Sigmoid colon (tissue), 7 donors: ENCODE measurements around the gene HOXB4. TPM values are rescaled to one million over a fixed set of nuclear protein-coding genes. Genes with fewer than 3 reads are reported as not detected.

Experiments used
- DNase-seq: peaks from one replicate; pipeline ENCODE4 v3.0.0-alpha.2; 2019
- H3K27ac ChIP-seq, 4 donors: fragments of 200-600 bp; sonication (generic); one replicate each; pipeline ENCODE4 v1.5.1; 2016 to 2019; ENCODE audit warnings: mild to moderate bottlenecking in 1 of 4
- H3K27me3 ChIP-seq, 3 donors: fragments of 200-600 bp; sonication (generic); one replicate each; pipeline ENCODE4 v1.5.1; 2019; ENCODE audit warnings: mild to moderate bottlenecking in 1 of 3
- H3K36me3 ChIP-seq, 4 donors: fragments of 200-600 bp; sonication (generic); one replicate each; pipeline ENCODE4 v1.5.1; 2016 to 2019
- H3K4me1 ChIP-seq, 4 donors: fragments of 200-600 bp; sonication (generic); one replicate each; pipeline ENCODE4 v1.5.1; 2017 to 2019
- H3K4me3 ChIP-seq, 4 donors: fragments of 200-600 bp; sonication (generic); one replicate each; pipeline ENCODE4 v1.5.1; 2017 to 2019; ENCODE audit warnings: mild to moderate bottlenecking in 2 of 4, moderate library complexity in 1 of 4
- H3K9me3 ChIP-seq, 4 donors: fragments of 200-600 bp in 3 of 4; sonication (generic) in 3 of 4; one replicate each; pipeline versions ENCODE4 v1.5.1 to v1.6.1; 2013 to 2019
- EP300 ChIP-seq, 4 donors: sonication (generic); formaldehyde crosslinking; IDR thresholded peaks; one replicate each; pipeline ENCODE4 v1.6.1; 2017; ENCODE audit warnings: antibody characterized with exemption in 4 of 4
- POLR2A ChIP-seq, 2 donors: fragments of 450-650 bp; IDR thresholded peaks; one replicate each; pipeline ENCODE4 v1.6.1; 2016; ENCODE audit warnings: antibody characterized with exemption in 2 of 2, mild to moderate bottlenecking in 2 of 2, moderate library complexity in 2 of 2
- POLR2AphosphoS5 ChIP-seq, 4 donors: sonication (generic); formaldehyde crosslinking; IDR thresholded peaks; one replicate each; pipeline ENCODE4 v1.6.1; 2017; ENCODE audit warnings: antibody characterized with exemption in 4 of 4
- WGBS, 2 donors: extraction: QIAGEN DNeasy Blood & Tissue Kit; methylation state at CpG; one replicate each; pipeline ENCODE4 v1.1.7; 2013; 5-methylcytosine and 5-hydroxymethylcytosine counted together
- intact Hi-C: fragments of 100-400 bp; cut with DNase I; formaldehyde crosslinking; loops from one replicate; pipeline ENCODE4 v1.15.1; 2023
- polyA plus RNA-seq, 3 donors: library from polyadenylated mRNA; stranded (reverse); fragments of 200-250 nt; gene quantifications; one replicate each; pipeline ENCODE4 v1.2.3, GENCODE V29; 2013
- total RNA-seq, 4 donors: library from RNA; depleted of rRNA; stranded (reverse); fragments of >200 nt; gene quantifications; one replicate each; pipeline ENCODE4 v1.1.0, GENCODE V29; 2016
- TF ChIP-seq, protein P1 (sequence below), 4 experiments: fragments of 450-650 bp in 3 of 4; fragments of 200-600 bp in 1 of 4; IDR thresholded peaks; one replicate each; pipeline ENCODE4 v1.5.1; 2016 to 2019; ENCODE audit warnings: antibody characterized with exemption in 4 of 4, mild to moderate bottlenecking in 3 of 4, moderate library complexity in 2 of 4
- donor health status: healthy with polysubstance abuse.
- donor health status: Bipolar disorder and iron deficiency.
- donor health status: healthy.

HOXB4 gene
- total and polyA plus RNA-seq, 7 donors, result 0.23 to 8.3 (median 4.6) TPM

DNA sequence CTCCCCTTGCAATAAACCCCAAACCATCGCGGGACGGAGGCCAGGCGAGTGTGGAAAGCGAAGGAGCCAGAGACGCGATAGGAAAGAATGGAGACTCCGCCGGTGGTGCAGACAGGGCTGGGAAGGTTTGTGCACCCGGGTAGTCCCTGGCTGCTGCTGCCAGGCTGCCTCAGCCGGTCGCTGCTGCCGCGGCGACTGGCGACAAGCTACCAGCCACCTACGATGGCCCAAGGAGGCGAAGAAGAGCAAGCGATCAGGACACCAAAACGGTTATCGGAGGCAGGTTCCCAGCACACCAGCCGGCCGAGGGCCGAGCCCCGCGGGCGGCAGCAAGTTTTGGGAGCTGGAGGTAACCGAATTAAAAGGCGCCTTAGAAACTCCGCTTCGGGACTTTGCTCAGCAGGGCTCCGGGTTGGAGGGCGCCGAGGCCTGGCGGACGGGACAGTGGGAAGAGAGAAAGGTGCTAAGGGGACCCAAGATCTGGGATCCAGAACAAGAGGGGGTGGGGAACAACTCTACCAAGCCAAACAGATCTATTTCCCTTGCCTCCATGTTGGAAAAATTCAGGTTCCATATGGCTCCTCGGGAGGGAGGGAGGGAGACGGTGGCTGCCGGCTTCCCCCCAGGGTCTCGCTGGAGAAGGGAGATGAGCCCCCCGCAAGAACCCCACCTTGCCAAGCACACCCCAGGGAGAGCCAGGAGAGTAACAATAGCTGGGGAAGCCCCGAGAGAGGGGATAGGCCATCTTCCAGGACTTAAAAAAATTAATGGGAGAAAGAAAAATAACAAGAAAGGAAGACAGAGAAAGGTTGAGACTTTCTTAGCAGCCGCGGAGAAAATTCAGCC is 23.5 kb downstream of the HOXB4 start:
- peaks cover 0 to 98% (median 89%) of the 10 kb centered on the region in 4 donors for H3K4me1 ChIP-seq
- H3K4me3 ChIP-seq, result peak overlapping the region; percentile 41 to 52 (median 50)
- intact Hi-C loops, result no loop called here
- WGBS, 2 donors, result 74 to 84% methylated on average over 44 of the region's 44 CpGs
- no peaks in the 10 kb centered on the region for H3K9me3 ChIP-seq
- TF ChIP-seq POLR2AphosphoS5 (IDR thresholded peaks at IDR 0.05) (no peak), EP300 (IDR thresholded peaks at IDR 0.05) (no peak), POLR2A (IDR thresholded peaks at IDR 0.05) (no peak)
- TF ChIP-seq, protein P1, sequence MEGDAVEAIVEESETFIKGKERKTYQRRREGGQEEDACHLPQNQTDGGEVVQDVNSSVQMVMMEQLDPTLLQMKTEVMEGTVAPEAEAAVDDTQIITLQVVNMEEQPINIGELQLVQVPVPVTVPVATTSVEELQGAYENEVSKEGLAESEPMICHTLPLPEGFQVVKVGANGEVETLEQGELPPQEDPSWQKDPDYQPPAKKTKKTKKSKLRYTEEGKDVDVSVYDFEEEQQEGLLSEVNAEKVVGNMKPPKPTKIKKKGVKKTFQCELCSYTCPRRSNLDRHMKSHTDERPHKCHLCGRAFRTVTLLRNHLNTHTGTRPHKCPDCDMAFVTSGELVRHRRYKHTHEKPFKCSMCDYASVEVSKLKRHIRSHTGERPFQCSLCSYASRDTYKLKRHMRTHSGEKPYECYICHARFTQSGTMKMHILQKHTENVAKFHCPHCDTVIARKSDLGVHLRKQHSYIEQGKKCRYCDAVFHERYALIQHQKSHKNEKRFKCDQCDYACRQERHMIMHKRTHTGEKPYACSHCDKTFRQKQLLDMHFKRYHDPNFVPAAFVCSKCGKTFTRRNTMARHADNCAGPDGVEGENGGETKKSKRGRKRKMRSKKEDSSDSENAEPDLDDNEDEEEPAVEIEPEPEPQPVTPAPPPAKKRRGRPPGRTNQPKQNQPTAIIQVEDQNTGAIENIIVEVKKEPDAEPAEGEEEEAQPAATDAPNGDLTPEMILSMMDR (IDR thresholded peaks at IDR 0.05), result no peak
- no peaks in the 10 kb centered on the region for H3K27me3 ChIP-seq
- peak; percentile 71 for DNase-seq
- H3K27ac ChIP-seq, result peak overlapping the region; percentile 94 to 99 (median 96)
- H3K36me3 ChIP-seq, result peaks cover 0 to 10% (median 3%) of the 10 kb centered on the region in 4 donors

DNA sequence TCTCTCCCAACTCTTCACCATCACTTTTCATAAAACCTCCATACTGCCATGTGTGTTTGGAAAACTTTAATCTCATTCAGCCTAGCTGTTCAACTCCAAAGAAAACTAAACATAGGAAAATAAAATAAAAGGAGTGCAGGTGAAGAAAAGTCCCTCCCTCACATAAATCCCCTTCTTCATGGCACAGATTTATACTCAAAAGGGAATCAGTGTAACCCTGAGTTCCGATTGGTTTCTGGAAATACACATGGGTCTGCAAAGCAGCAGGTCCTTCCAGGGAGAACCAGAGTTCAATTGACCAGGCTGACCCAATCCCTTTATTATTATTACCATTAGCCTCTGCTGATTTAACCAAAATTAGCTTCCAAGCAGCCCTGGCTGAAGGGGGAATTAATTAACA is 24.3 kb downstream of the HOXB4 start:
- H3K36me3 ChIP-seq, result peaks cover 0 to 10% (median 3%) of the 10 kb centered on the region in 4 donors
- no peak for DNase-seq
- no peaks in the 10 kb centered on the region for H3K9me3 ChIP-seq
- H3K4me3 ChIP-seq, result peak overlapping the region; percentile 41 to 52 (median 50)
- TF ChIP-seq POLR2AphosphoS5 (IDR thresholded peaks at IDR 0.05) (no peak), POLR2A (IDR thresholded peaks at IDR 0.05) (no peak), EP300 (IDR thresholded peaks at IDR 0.05) (no peak)
- TF ChIP-seq, protein P1 (IDR thresholded peaks at IDR 0.05), result no peak
- H3K27me3 ChIP-seq, result no peaks in the 10 kb centered on the region
- peaks cover 0 to 98% (median 88%) of the 10 kb centered on the region in 4 donors for H3K4me1 ChIP-seq
- peak overlapping the region; percentile 94 to 99 (median 96) for H3K27ac ChIP-seq
- intact Hi-C loops, result no loop called here
- 75 to 89% methylated on average over 1 of the region's 1 CpG for WGBS, 2 donors

DNA sequence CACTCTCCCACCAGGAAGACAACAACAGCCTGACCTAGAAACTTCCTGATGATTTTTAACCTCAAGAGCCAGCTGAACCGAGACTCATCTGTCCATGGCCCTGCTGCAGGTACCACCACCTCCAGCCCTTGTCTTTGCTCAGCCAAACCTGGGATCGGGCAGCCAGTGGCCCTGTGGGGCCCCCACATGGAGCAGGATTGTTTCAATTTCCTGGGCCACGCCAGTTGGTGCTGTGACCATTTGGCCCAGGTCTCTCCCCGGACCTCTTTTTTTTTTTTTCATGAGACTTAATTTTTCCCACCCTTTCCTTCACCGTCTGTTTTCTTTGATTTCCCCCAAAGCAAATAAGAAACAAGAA is 25.0 kb downstream of the HOXB4 start:
- 79 to 85% methylated on average over 5 of the region's 5 CpGs for WGBS, 2 donors
- Histone ChIP-seq H3K36me3 (peaks cover 0 to 10% (median 3%) of the 10 kb centered on the region in 4 donors), H3K27ac (peak overlapping the region; percentile 94 to 99 (median 96)), H3K9me3 (no peaks in the 10 kb centered on the region), H3K4me1 (peaks cover 0 to 97% (median 88%) of the 10 kb centered on the region in 4 donors), H3K4me3 (peak overlapping the region; percentile 7 to 49 (median 36)), H3K27me3 (no peaks in the 10 kb centered on the region)
- intact Hi-C loops, result no loop called here
- peak; percentile 68 for DNase-seq
- TF ChIP-seq POLR2A (IDR thresholded peaks at IDR 0.05), result no peak
- TF ChIP-seq POLR2AphosphoS5 (IDR thresholded peaks at IDR 0.05), result no peak
- TF ChIP-seq EP300 (IDR thresholded peaks at IDR 0.05), result no peak
- TF ChIP-seq, protein P1 (IDR thresholded peaks at IDR 0.05), result no peak

DNA sequence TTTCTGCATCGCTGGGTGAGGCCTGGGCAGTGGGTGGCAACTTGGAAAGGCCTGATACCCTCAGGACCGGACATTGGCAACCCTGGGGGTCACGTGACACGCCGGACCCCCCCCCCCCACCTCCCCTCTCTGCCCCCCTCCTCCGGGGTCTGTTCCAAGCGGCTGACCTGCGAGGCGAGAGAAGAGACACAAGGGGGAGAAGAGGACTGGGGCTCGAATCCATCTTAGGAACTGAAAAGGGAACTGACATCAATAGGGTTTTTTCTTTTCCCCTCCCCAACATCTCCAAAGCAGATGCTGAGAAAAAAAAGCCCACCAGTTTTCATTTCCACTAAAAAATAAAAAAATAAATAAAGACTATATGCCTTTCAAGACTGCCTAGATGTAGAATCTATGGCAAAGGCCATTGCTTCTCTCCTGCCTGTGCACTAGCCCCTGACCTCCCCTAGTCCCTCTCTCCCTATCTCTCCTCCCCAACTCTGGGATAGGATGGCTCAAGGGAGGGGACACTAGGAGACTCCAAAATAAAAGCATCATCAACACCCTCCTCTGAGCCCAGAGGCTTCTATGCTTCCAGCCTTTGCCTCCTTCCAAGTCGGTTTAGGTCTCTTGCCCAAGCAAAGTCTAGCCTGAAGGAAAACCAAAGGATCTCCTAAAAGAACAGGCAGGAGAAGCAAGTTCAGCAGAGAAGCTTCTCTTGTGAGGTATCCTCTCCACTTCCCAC is 25.5 kb downstream of the HOXB4 start:
- intact Hi-C loops, result no loop called here
- TF ChIP-seq POLR2A (IDR thresholded peaks at IDR 0.05), result peak; percentile 30 to 48
- peak; percentile 60 to 78 (median 70) for TF ChIP-seq POLR2AphosphoS5 (IDR thresholded peaks at IDR 0.05)
- TF ChIP-seq, protein P1 (IDR thresholded peaks at IDR 0.05), result no peak
- peaks cover 0 to 96% (median 88%) of the 10 kb centered on the region in 4 donors for H3K4me1 ChIP-seq
- peaks cover 0 to 10% (median 3%) of the 10 kb centered on the region in 4 donors for H3K36me3 ChIP-seq
- WGBS, 2 donors, result 54 to 82% methylated on average over 11 of the region's 11 CpGs
- no peaks in the 10 kb centered on the region for H3K9me3 ChIP-seq
- peak overlapping the region; percentile 9 to 49 (median 36) for H3K4me3 ChIP-seq
- H3K27ac ChIP-seq, result peak overlapping the region; percentile 94 to 99 (median 96)
- H3K27me3 ChIP-seq, result no peaks in the 10 kb centered on the region
- DNase-seq, result peak; percentile 81
